Liver (tissue), 9 donors: ENCODE data around the gene CACNA1I. TPM values are rescaled to one million over a fixed set of nuclear protein-coding genes. Genes with fewer than 3 reads are reported as not detected.

Experiments
- DNase-seq: peaks from one replicate; pipeline ENCODE4 v3.0.0-alpha.2; 2017; ENCODE audit warnings: low spot score
- H3K27ac ChIP-seq, 2 donors: one replicate each; pipeline ENCODE4 v1.7.0; 2013; ENCODE audit warnings: inconsistent platforms in 2 of 2, low read length in 2 of 2, control low read depth in 1 of 2, low read depth in 1 of 2, mild to moderate bottlenecking in 1 of 2
- H3K27me3 ChIP-seq, 4 donors: one replicate each; pipeline versions ENCODE4 v1.6.1 to v1.7.0; 2013; ENCODE audit warnings: low read length in 3 of 4, inconsistent platforms in 1 of 4, mild to moderate bottlenecking in 1 of 4, moderate library complexity in 1 of 4; ENCODE audit not compliant: control insufficient read depth in 4 of 4, insufficient read depth in 4 of 4
- H3K36me3 ChIP-seq, 4 donors: one replicate each; pipeline versions ENCODE4 v1.6.1 to v1.7.0; 2013; ENCODE audit warnings: low read length in 3 of 4, mild to moderate bottlenecking in 3 of 4, low read depth in 1 of 4, moderate library complexity in 1 of 4; ENCODE audit not compliant: control insufficient read depth in 4 of 4, insufficient read depth in 3 of 4
- H3K4me1 ChIP-seq, 4 donors: one replicate each; pipeline versions ENCODE4 v1.6.1 to v1.7.0; 2013; ENCODE audit warnings: low read length in 3 of 4, mild to moderate bottlenecking in 3 of 4, moderate library complexity in 1 of 4; ENCODE audit not compliant: control insufficient read depth in 4 of 4, insufficient read depth in 4 of 4
- H3K4me3 ChIP-seq, 3 donors: one replicate each; pipeline versions ENCODE4 v1.6.1 to v1.7.0; 2013; ENCODE audit warnings: low read length in 3 of 3, control low read depth in 1 of 3, low read depth in 1 of 3, mild to moderate bottlenecking in 1 of 3
- H3K9ac ChIP-seq, 2 donors: one replicate each; pipeline ENCODE4 v1.7.0; 2013; ENCODE audit warnings: low read length in 2 of 2, mild to moderate bottlenecking in 2 of 2, moderate library complexity in 2 of 2, control low read depth in 1 of 2, low read depth in 1 of 2
- H3K9me3 ChIP-seq, 4 donors: one replicate each; pipeline versions ENCODE4 v1.6.1 to v1.7.0; 2013; ENCODE audit warnings: low read length in 3 of 4; ENCODE audit not compliant: control insufficient read depth in 4 of 4
- ATF3 ChIP-seq: IDR thresholded peaks from 2 replicates; pipeline ENCODE4 v1.6.1; 2016; ENCODE audit warnings: antibody characterized with exemption
- CTCF ChIP-seq: fragments of 150-350 bp; IDR thresholded peaks from 2 replicates; pipeline ENCODE4 v1.5.1; 2017; ENCODE audit warnings: improper control_type of control experiment, low read depth, low read length; ENCODE audit not compliant: missing input control
- EGR1 ChIP-seq, 2 donors: IDR thresholded peaks; 2 replicates each; pipeline ENCODE4 v1.6.1; 2016 to 2018; ENCODE audit warnings: antibody characterized with exemption in 2 of 2, low read depth in 2 of 2
- FOXA1 ChIP-seq: IDR thresholded peaks from 2 replicates; pipeline ENCODE4 v1.6.1; 2016; ENCODE audit warnings: antibody characterized with exemption
- FOXA2 ChIP-seq: IDR thresholded peaks from 2 replicates; pipeline ENCODE4 v1.6.1; 2016; ENCODE audit warnings: antibody characterized with exemption
- GABPA ChIP-seq, 2 donors: IDR thresholded peaks in 1 of 2; conservative IDR thresholded peaks in 1 of 2; 2 replicates each; pipeline ENCODE4 v1.6.1; 2016; ENCODE audit warnings: antibody characterized with exemption in 2 of 2, mild to moderate bottlenecking in 1 of 2, moderate library complexity in 1 of 2
- HNF4A ChIP-seq, 2 donors: conservative IDR thresholded peaks; 2 replicates each; pipeline ENCODE4 v1.6.1; 2016; ENCODE audit warnings: antibody characterized with exemption in 2 of 2, mild to moderate bottlenecking in 2 of 2
- JUND ChIP-seq, 2 donors: IDR thresholded peaks; 2 replicates each; pipeline ENCODE4 v1.6.1; 2016; ENCODE audit warnings: antibody characterized with exemption in 2 of 2
- MAX ChIP-seq: IDR thresholded peaks from 2 replicates; pipeline ENCODE4 v1.6.1; 2016; ENCODE audit warnings: antibody characterized with exemption
- NR2F2 ChIP-seq: IDR thresholded peaks from 2 replicates; pipeline ENCODE4 v1.6.1; 2016; ENCODE audit warnings: antibody characterized with exemption
- RAD21 ChIP-seq, 2 donors: IDR thresholded peaks; 2 replicates each; pipeline ENCODE4 v1.6.1; 2016; ENCODE audit warnings: antibody characterized with exemption in 2 of 2, mild to moderate bottlenecking in 2 of 2
- REST ChIP-seq: IDR thresholded peaks from 2 replicates; pipeline ENCODE4 v1.6.1; 2016; ENCODE audit warnings: antibody characterized with exemption, mild to moderate bottlenecking
- RXRA ChIP-seq, 2 donors: IDR thresholded peaks; 2 replicates each; pipeline ENCODE4 v1.6.1; 2017 to 2018; ENCODE audit warnings: antibody characterized with exemption in 2 of 2, mild to moderate bottlenecking in 1 of 2
- SP1 ChIP-seq: IDR thresholded peaks from 2 replicates; pipeline ENCODE4 v1.6.1; 2018; ENCODE audit warnings: antibody characterized with exemption, mild to moderate bottlenecking
- TAF1 ChIP-seq: conservative IDR thresholded peaks from 2 replicates; pipeline ENCODE4 v1.6.1; 2016; ENCODE audit warnings: antibody characterized with exemption, mild to moderate bottlenecking
- YY1 ChIP-seq: IDR thresholded peaks from 2 replicates; pipeline ENCODE4 v1.6.1; 2016; ENCODE audit warnings: antibody characterized with exemption, mild to moderate bottlenecking
- ZBTB33 ChIP-seq: IDR thresholded peaks from 2 replicates; pipeline ENCODE4 v1.6.1; 2016; ENCODE audit warnings: antibody characterized with exemption
- WGBS: extraction: QIAGEN DNeasy Blood & Tissue Kit; methylation state at CpG from one replicate; pipeline ENCODE4 v1.1.7; 2013; 5-methylcytosine and 5-hydroxymethylcytosine counted together
- polyA plus RNA-seq, 2 donors: library from polyadenylated mRNA; stranded (reverse) in 1 of 2; unstranded in 1 of 2; fragments of 200-250 nt in 1 of 2; fragments of >200 nt in 1 of 2; fragmentation: Nextera tagmentation in 1 of 2; extraction: Ambion mirVana in 1 of 2; gene quantifications; one replicate each; pipeline versions ENCODE4 v1.2.1 to v1.2.3, GENCODE V29; 2013 to 2015
- total RNA-seq, 2 donors: library from RNA; depleted of rRNA; stranded (reverse); fragments of >200 nt; gene quantifications; one replicate each; pipeline ENCODE4 v1.2.3, GENCODE V29; 2014
- donor health status: healthy.
- donor health status: healthy.
- donor health status: healthy.
- donor health status: healthy.
- donor health status: healthy.

CACNA1I gene
- total and polyA plus RNA-seq, 4 donors: under 0.01 to 0.14 (median 0.01) TPM; not detected in 1

- Histone ChIP-seq H3K4me1 (peaks cover 0 to 3% (median 0%) of the 10 kb centered on the region in 4 donors), H3K9me3 (no peaks in the 10 kb centered on the region), H3K27me3 (peaks cover 0 to 2% (median 0%) of the 10 kb centered on the region in 4 donors), H3K4me3 (no peak overlapping the region), H3K9ac (no peak overlapping the region), H3K27ac (no peak overlapping the region), H3K36me3 (no peaks in the 10 kb centered on the region)
- 80% methylated on average over 4 of the region's 4 CpGs for WGBS
- DNase-seq: no peak
- TF ChIP-seq NR2F2 (no peak), FOXA1 (no peak), CTCF (no peak), RXRA (IDR thresholded peaks at IDR 0.05) (no peak), ATF3 (no peak), REST (no peak), FOXA2 (no peak), GABPA (IDR thresholded peaks at IDR 0.05 in 1 of 2, conservative IDR thresholded peaks at IDR 0.05 in 1 of 2) (no peak), HNF4A (conservative IDR thresholded peaks at IDR 0.05) (no peak), RAD21 (IDR thresholded peaks at IDR 0.05) (no peak), JUND (IDR thresholded peaks at IDR 0.05) (no peak)
Measured at GRCh38 chr22:39682994-39683393, 112.4 kb downstream of the CACNA1I start.

- WGBS: 89% methylated on average over 5 of the region's 5 CpGs
- H3K27ac ChIP-seq: no peak overlapping the region
- no peak overlapping the region for H3K9ac ChIP-seq
- no peak overlapping the region for H3K4me3 ChIP-seq
- peaks cover 0 to 4% (median 0%) of the 10 kb centered on the region in 4 donors for H3K27me3 ChIP-seq
- H3K4me1 ChIP-seq: peaks cover 0 to 3% (median 0%) of the 10 kb centered on the region in 4 donors
- no peaks in the 10 kb centered on the region for H3K9me3 ChIP-seq
- DNase-seq: no peak
- H3K36me3 ChIP-seq: no peaks in the 10 kb centered on the region
- TF ChIP-seq YY1 (no peak), HNF4A (conservative IDR thresholded peaks at IDR 0.05) (no peak), TAF1 (no peak), GABPA (IDR thresholded peaks at IDR 0.05 in 1 of 2, conservative IDR thresholded peaks at IDR 0.05 in 1 of 2) (no peak), FOXA2 (no peak), ATF3 (no peak), REST (no peak), EGR1 (IDR thresholded peaks at IDR 0.05; ENCODE audit: low read depth in 2 of 2) (no peak), SP1 (no peak), CTCF (no peak), JUND (IDR thresholded peaks at IDR 0.05) (no peak), RAD21 (IDR thresholded peaks at IDR 0.05) (no peak), NR2F2 (no peak), MAX (no peak), ZBTB33 (no peak), RXRA (IDR thresholded peaks at IDR 0.05) (no peak)
Measured at GRCh38 chr22:39683639-39684038, 113.1 kb downstream of the CACNA1I start.
